K562 (cell line): ENCODE results near the gene SYT13. TPM values are rescaled to one million over a fixed set of nuclear protein-coding genes. Genes with fewer than 3 reads are reported as not detected.

Experiments
- ATAC-seq: fragments of 200-7000 bp; cut with Tn5 transposase; 3 replicates; pipeline ENCODE4 v1.9.1; 2020; ENCODE audit warnings: moderate library complexity
- BruUV-seq: library from RNA; stranded (reverse); fragments of 400-500 nt; replicated peaks from 2 replicates; lab custom pipeline; 2021; lab: Mats Ljungman, UMichigan
- CTCF ChIA-PET: fragments of 300-600 bp; formaldehyde crosslinking; extraction: SDS; loops from one replicate; lab custom pipeline; 2021; ENCODE audit warnings: low intra/inter-chr PET ratio; lab: Yijun Ruan, JAX
- POLR2A ChIA-PET: fragments of 300-600, 350-650 bp; sonication (Branson Sonifier 250); formaldehyde crosslinking; extraction: SDS; loops from one replicate; lab custom pipeline; 2021; ENCODE audit warnings: antibody characterized with exemption, inconsistent platforms; lab: Yijun Ruan, JAX
- DNase-seq, 4 experiments: peaks; one replicate each; pipeline versions ENCODE4 v3.0.0 to v3.0.0-alpha.2; 2011 to 2018; ENCODE audit warnings: low spot score in 3 of 4, mixed read lengths in 3 of 4; ENCODE audit errors: extremely low read depth in 1 of 4
- FAIRE-seq: peaks from 2 replicates; lab custom pipeline; 2011; peaks lifted over from hg19 to GRCh38; lab: Jason Lieb, UNC
- H2AFZ ChIP-seq: 2 replicates; pipeline ENCODE4 v1.6.0; 2011; ENCODE audit warnings: low read depth, low read length, control low read depth, inconsistent platforms
- H3K27ac ChIP-seq: fragments of 200-600 bp; 3 replicates; pipeline ENCODE4 v1.8.0; 2011; ENCODE audit warnings: low read depth, mild to moderate bottlenecking, control low read depth, inconsistent platforms, low read length, moderate library complexity, mixed read lengths; ENCODE audit errors: extremely low read depth
- H3K27me3 ChIP-seq, 2 experiments: fragments of 300-600 bp in 1 of 2; 2 replicates in 1 of 2; 3 replicates in 1 of 2; pipeline versions ENCODE4 v1.6.0 to v1.8.0; 2011; ENCODE audit warnings: inconsistent platforms in 2 of 2, low read length in 2 of 2, mild to moderate bottlenecking in 1 of 2, mixed read lengths in 1 of 2, moderate library complexity in 1 of 2; ENCODE audit not compliant: control insufficient read depth in 2 of 2, insufficient read depth in 2 of 2
- H3K36me3 ChIP-seq: fragments of 300-600 bp; 3 replicates; pipeline ENCODE4 v1.8.0; 2011; ENCODE audit warnings: mild to moderate bottlenecking, low read length, inconsistent platforms; ENCODE audit not compliant: control insufficient read depth, insufficient read depth
- H3K4me1 ChIP-seq, 2 experiments: fragments of 200-600 bp in 1 of 2; replicated peaks in 1 of 2; 2 replicates in 1 of 2; 3 replicates in 1 of 2; pipeline versions ENCODE4 v1.5.1 to v1.8.0; 2011; ENCODE audit warnings: inconsistent platforms in 2 of 2, low read length in 2 of 2, mild to moderate bottlenecking in 1 of 2, mixed read lengths in 1 of 2, moderate library complexity in 1 of 2; ENCODE audit not compliant: control insufficient read depth in 2 of 2, insufficient read depth in 2 of 2
- H3K4me2 ChIP-seq: 2 replicates; pipeline ENCODE4 v1.6.1; 2011; ENCODE audit warnings: low read length, control low read depth, inconsistent platforms, mixed read lengths; ENCODE audit not compliant: insufficient read depth
- H3K4me3 ChIP-seq: fragments of 200-600 bp; sonication (generic), shearing (Covaris generic); 2 replicates; pipeline ENCODE4 v1.5.1; 2016; ENCODE audit warnings: control low read depth, inconsistent platforms
- H3K79me2 ChIP-seq: fragments of 200-600 bp; 3 replicates; pipeline ENCODE4 v1.8.0; 2011; ENCODE audit warnings: low read length, inconsistent platforms; ENCODE audit not compliant: control insufficient read depth, insufficient read depth
- H3K9ac ChIP-seq, 2 experiments: 2 replicates each; pipeline versions ENCODE4 v1.6.0 to v1.6.1; 2011; ENCODE audit warnings: low read depth in 2 of 2, low read length in 2 of 2, control low read depth in 1 of 2, inconsistent platforms in 1 of 2, mild to moderate bottlenecking in 1 of 2, mixed read lengths in 1 of 2; ENCODE audit not compliant: insufficient read depth in 1 of 2
- H3K9me1 ChIP-seq: one replicate; pipeline ENCODE4 v1.6.0; 2011; ENCODE audit warnings: inconsistent platforms, mild to moderate bottlenecking, low read length, moderate library complexity; ENCODE audit not compliant: control insufficient read depth, insufficient read depth
- H3K9me3 ChIP-seq: replicated peaks from 2 replicates; pipeline ENCODE4 v1.5.1; 2011; ENCODE audit warnings: low read depth, low read length, inconsistent platforms; ENCODE audit not compliant: control insufficient read depth, insufficient read depth
- H4K20me1 ChIP-seq: replicated peaks from 2 replicates; pipeline ENCODE4 v1.6.1; 2011; ENCODE audit warnings: low read length, inconsistent platforms, mixed read lengths; ENCODE audit not compliant: control insufficient read depth, insufficient read depth
- CTBP1 ChIP-seq: fragments of 450-650 bp; IDR thresholded peaks from 2 replicates; pipeline ENCODE4 v1.6.1; 2016; ENCODE audit warnings: borderline replicate concordance
- HNRNPK ChIP-seq: fragments of 200-400 bp; formaldehyde crosslinking; IDR thresholded peaks from one replicate; pipeline ENCODE4 v1.6.1; 2018; ENCODE audit warnings: mild to moderate bottlenecking, low read depth, low read length; ENCODE audit not compliant: poor library complexity, severe bottlenecking
- POLR2A ChIP-seq: fragments of 450-650 bp; conservative IDR thresholded peaks from 2 replicates; pipeline ENCODE4 v1.6.1; 2016
- RAD21 ChIP-seq, 2 experiments: fragments of 250-450 bp in 1 of 2; fragments of 450-650 bp in 1 of 2; sonication (Bioruptor Pico) in 1 of 2; formaldehyde crosslinking in 1 of 2; IDR thresholded peaks in 1 of 2; conservative IDR thresholded peaks in 1 of 2; 2 replicates each; pipeline versions ENCODE4 v1.4.0 to v1.8.0; 2020 to 2022; ENCODE audit warnings: mild to moderate bottlenecking in 2 of 2, moderate library complexity in 1 of 2
- SNRNP70 ChIP-seq: fragments of 200-400 bp; formaldehyde crosslinking; optimal IDR thresholded peaks from 2 replicates; pipeline ENCODE3; 2017; ENCODE audit warnings: low read depth, low read length
- ZNF830 ChIP-seq: fragments of 250-450 bp; sonication (Bioruptor Pico); IDR thresholded peaks from 2 replicates; pipeline ENCODE4 v1.5.0; 2021; ENCODE audit warnings: mild to moderate bottlenecking
- WGBS: fragments of 100-300 bp; shearing (Covaris generic); methylation state at CpG from one replicate; pipeline ENCODE4 v1.1.6; 2016; ENCODE audit warnings: low coverage, mixed read lengths; ENCODE audit not compliant: insufficient coverage; ENCODE audit errors: missing lambda C conversion rate; 5-methylcytosine and 5-hydroxymethylcytosine counted together
- in situ Hi-C: fragments of 300-500 bp; cut with MboI; formaldehyde crosslinking; loops from 4 replicates; pipeline ENCODE4 v1.15.0; 2018; ENCODE audit warnings: inconsistent platforms, mixed read lengths
- intact Hi-C: fragments of 100-400 bp; cut with micrococcal nuclease; formaldehyde crosslinking; loops from 2 replicates; pipeline ENCODE4 v1.14.2; 2022
- polyA plus RNA-seq, 8 experiments: library from polyadenylated mRNA; depleted of rRNA in 4 of 8; stranded (reverse) in 5 of 8; unstranded in 3 of 8; fragments of >200 nt; fragmentation: Nextera tagmentation in 2 of 8; fragmentation: Illumina TruSeq in 1 of 8; extraction: Ambion mirVana in 2 of 8; extraction: Trizol in 1 of 8; gene quantifications; 2 replicates each; pipeline versions ENCODE4 v1.2.1 to v1.2.3, GENCODE V29; 2011 to 2014; ENCODE audit warnings: inconsistent platforms in 1 of 8, missing spikeins in 1 of 8
- total RNA-seq, 7 experiments: library from RNA; depleted of rRNA in 6 of 7; stranded (reverse); fragments of >200 nt in 6 of 7; fragmentation: Illumina TruSeq in 2 of 7; extraction: Trizol in 2 of 7; gene quantifications; 2 replicates each; pipeline versions ENCODE4 v1.2.1 to v1.2.3, GENCODE V29; 2011 to 2021; ENCODE audit warnings: low replicate concordance in 1 of 7
- TF ChIP-seq, protein P1 (sequence below), 3 experiments: IDR thresholded peaks in 2 of 3; conservative IDR thresholded peaks in 1 of 3; 2 replicates each; pipeline ENCODE4 v1.5.1; 2011 to 2012; ENCODE audit warnings: low read length in 3 of 3, mild to moderate bottlenecking in 3 of 3, control low read depth in 2 of 3, improper control_type of control experiment in 1 of 3, inconsistent platforms in 1 of 3, low read depth in 1 of 3, mixed read lengths in 1 of 3, moderate library complexity in 1 of 3; ENCODE audit not compliant: insufficient read depth in 2 of 3

Gene SYT13
- total and polyA plus RNA-seq, 9 of the 15 experiments (the other 6 are each of a cell fraction or from before 2014, with no cell fraction given): under 0.01 to 0.13 (median 0.08) TPM; not detected in 2

- Histone ChIP-seq H3K9ac (no peak overlapping the region), H3K27ac (no peak overlapping the region), H3K79me2 (no peaks in the 10 kb centered on the region), H2AFZ (no peak overlapping the region), H3K27me3 (peaks cover 8 to 50% of the 10 kb centered on the region in 2 experiments; a peak in 3 of 5 replicates), H3K4me3 (no peak overlapping the region), H3K9me1 (peaks cover 3% of the 10 kb centered on the region), H3K9me3 (no peaks in the 10 kb centered on the region)
- CTCF ChIA-PET: no interaction called here
- FAIRE-seq (peak; percentile 66), ATAC-seq (peak; percentile 96), DNase-seq (peak; percentile 39 to 69 (median 66))
- POLR2A ChIA-PET: no interaction called here
- WGBS: 7% methylated on average over 21 of the region's 31 CpGs
- intact Hi-C loops: loop anchor here (10.0 kb wide), 1 partner anchor 122 kb away; no protein-coding TSS in a partner anchor
- TF ChIP-seq HNRNPK: no peak
- TF ChIP-seq, protein P1, sequence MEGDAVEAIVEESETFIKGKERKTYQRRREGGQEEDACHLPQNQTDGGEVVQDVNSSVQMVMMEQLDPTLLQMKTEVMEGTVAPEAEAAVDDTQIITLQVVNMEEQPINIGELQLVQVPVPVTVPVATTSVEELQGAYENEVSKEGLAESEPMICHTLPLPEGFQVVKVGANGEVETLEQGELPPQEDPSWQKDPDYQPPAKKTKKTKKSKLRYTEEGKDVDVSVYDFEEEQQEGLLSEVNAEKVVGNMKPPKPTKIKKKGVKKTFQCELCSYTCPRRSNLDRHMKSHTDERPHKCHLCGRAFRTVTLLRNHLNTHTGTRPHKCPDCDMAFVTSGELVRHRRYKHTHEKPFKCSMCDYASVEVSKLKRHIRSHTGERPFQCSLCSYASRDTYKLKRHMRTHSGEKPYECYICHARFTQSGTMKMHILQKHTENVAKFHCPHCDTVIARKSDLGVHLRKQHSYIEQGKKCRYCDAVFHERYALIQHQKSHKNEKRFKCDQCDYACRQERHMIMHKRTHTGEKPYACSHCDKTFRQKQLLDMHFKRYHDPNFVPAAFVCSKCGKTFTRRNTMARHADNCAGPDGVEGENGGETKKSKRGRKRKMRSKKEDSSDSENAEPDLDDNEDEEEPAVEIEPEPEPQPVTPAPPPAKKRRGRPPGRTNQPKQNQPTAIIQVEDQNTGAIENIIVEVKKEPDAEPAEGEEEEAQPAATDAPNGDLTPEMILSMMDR (IDR thresholded peaks at IDR 0.05 in 2 of 3, conservative IDR thresholded peaks at IDR 0.05 in 1 of 3; ENCODE audit: insufficient read depth in 2 of 3, low read depth in 1 of 3, low read length in 3 of 3): peak; percentile 61 to 73 (median 61)
- peak; percentile 20; the same call in 1 of the 2 replicates for TF ChIP-seq CTBP1
- no peak for TF ChIP-seq RAD21 (CRISPR knock-in tag; conservative IDR thresholded peaks at IDR 0.05 in 1 of 2, IDR thresholded peaks at IDR 0.05 in 1 of 2)
- no peak for TF ChIP-seq ZNF830 (CRISPR knock-in tag)
- no peak for TF ChIP-seq SNRNP70
- TF ChIP-seq POLR2A: no peak
- TF ChIP-seq, all 486 proteins: peak for 2
- no TSS peak for BruUV-seq
- H3K36me3 ChIP-seq: no peaks in the 10 kb centered on the region
- peaks cover 22% of the 10 kb centered on the region for H4K20me1 ChIP-seq
- no peak overlapping the region for H3K4me2 ChIP-seq
- in situ Hi-C loops: no loop called here
- peaks cover 0 to 6% of the 10 kb centered on the region in 2 experiments; a peak in 1 of 5 replicates for H3K4me1 ChIP-seq
Measured at GRCh38 chr11:45212566-45213315, 73.4 kb downstream of the SYT13 start.
